ENCODE measurements around the gene SPTBN1.

- TF ChIP-seq, protein P1, sequence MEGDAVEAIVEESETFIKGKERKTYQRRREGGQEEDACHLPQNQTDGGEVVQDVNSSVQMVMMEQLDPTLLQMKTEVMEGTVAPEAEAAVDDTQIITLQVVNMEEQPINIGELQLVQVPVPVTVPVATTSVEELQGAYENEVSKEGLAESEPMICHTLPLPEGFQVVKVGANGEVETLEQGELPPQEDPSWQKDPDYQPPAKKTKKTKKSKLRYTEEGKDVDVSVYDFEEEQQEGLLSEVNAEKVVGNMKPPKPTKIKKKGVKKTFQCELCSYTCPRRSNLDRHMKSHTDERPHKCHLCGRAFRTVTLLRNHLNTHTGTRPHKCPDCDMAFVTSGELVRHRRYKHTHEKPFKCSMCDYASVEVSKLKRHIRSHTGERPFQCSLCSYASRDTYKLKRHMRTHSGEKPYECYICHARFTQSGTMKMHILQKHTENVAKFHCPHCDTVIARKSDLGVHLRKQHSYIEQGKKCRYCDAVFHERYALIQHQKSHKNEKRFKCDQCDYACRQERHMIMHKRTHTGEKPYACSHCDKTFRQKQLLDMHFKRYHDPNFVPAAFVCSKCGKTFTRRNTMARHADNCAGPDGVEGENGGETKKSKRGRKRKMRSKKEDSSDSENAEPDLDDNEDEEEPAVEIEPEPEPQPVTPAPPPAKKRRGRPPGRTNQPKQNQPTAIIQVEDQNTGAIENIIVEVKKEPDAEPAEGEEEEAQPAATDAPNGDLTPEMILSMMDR (conservative IDR thresholded peaks at IDR 0.05; ENCODE audit: low read depth, low read length), result no peak
- no peak for TF ChIP-seq EZH2 (IDR thresholded peaks at IDR 0.05; ENCODE audit: borderline replicate concordance, low read depth, low read length, poor library complexity, severe bottlenecking)
Observed at GRCh38 chr2:54470266-54470938, 14.3 kb downstream of the SPTBN1 start.

Measured in A673 (cell line).